Measurements from ENCODE around the gene NLN. TPM values are rescaled to one million over a fixed set of nuclear protein-coding genes. Genes with fewer than 3 reads are reported as not detected.

The NLN gene
- total RNA-seq, 1 donor from 2014 or later, result 12.4 TPM

DNA sequence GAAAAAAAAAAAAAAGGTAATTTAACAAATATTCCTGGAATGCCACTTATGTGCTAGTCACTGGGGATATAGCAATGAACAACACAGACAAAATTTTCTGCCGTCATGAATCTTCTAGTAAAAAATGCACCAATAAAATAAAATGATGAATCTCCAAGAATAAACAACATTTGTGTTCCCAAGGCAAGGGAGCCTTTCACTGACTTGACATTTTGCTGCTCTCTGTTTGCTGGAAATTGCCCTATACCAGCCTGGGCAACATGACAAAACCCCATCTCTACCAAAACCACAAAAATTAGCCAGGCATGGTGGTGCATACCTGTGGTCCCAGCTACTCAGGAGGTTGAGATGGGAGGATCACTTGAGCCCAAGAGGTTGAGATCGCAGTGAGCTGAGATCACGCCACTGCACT is 139.8 kb downstream of the NLN start:
- H3K4me1 ChIP-seq, result no peaks in the 10 kb centered on the region
- no peak overlapping the region for H3K4me3 ChIP-seq
- intact Hi-C loops (cut with micrococcal nuclease), result no loop called here
- no peaks in the 10 kb centered on the region for H3K27me3 ChIP-seq (ENCODE audit: low read depth)
- DNase-seq, result no peak
- H3K9me3 ChIP-seq (replicated peaks), result no peaks in the 10 kb centered on the region
- no peaks in the 10 kb centered on the region for H3K36me3 ChIP-seq
- TF ChIP-seq, protein P1, sequence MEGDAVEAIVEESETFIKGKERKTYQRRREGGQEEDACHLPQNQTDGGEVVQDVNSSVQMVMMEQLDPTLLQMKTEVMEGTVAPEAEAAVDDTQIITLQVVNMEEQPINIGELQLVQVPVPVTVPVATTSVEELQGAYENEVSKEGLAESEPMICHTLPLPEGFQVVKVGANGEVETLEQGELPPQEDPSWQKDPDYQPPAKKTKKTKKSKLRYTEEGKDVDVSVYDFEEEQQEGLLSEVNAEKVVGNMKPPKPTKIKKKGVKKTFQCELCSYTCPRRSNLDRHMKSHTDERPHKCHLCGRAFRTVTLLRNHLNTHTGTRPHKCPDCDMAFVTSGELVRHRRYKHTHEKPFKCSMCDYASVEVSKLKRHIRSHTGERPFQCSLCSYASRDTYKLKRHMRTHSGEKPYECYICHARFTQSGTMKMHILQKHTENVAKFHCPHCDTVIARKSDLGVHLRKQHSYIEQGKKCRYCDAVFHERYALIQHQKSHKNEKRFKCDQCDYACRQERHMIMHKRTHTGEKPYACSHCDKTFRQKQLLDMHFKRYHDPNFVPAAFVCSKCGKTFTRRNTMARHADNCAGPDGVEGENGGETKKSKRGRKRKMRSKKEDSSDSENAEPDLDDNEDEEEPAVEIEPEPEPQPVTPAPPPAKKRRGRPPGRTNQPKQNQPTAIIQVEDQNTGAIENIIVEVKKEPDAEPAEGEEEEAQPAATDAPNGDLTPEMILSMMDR (IDR thresholded peaks at IDR 0.05; ENCODE audit: borderline replicate concordance), result no peak
- H3K27ac ChIP-seq (replicated peaks), result no peak overlapping the region

DNA sequence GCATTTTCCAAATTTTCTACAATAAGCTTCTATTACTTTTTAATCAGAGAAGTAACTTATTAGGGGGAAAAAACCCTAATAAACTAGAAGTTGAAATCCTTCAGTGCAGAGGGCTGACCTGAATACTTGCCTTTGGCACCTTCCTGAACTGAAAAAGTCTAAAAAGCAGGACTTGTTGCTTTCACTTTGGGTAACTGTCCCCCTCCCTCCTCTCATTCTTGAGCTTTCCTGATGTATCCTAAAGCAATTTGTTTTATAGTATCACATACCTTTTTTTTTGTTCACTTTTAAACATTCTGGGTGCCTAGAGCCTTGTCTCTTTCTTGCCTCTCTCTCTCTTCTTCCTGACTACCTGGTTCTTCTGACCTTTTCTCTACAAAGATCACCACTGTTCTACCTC is 140.4 kb downstream of the NLN start:
- DNase-seq, result no peak
- Histone ChIP-seq H3K36me3 (no peaks in the 10 kb centered on the region), H3K27ac (replicated peaks) (no peak overlapping the region), H3K4me1 (no peaks in the 10 kb centered on the region), H3K9me3 (replicated peaks) (no peaks in the 10 kb centered on the region), H3K4me3 (no peak overlapping the region), H3K27me3 (ENCODE audit: low read depth) (no peaks in the 10 kb centered on the region)
- intact Hi-C loops (cut with micrococcal nuclease), result no loop called here
- TF ChIP-seq, protein P1 (IDR thresholded peaks at IDR 0.05; ENCODE audit: borderline replicate concordance), result no peak

DNA sequence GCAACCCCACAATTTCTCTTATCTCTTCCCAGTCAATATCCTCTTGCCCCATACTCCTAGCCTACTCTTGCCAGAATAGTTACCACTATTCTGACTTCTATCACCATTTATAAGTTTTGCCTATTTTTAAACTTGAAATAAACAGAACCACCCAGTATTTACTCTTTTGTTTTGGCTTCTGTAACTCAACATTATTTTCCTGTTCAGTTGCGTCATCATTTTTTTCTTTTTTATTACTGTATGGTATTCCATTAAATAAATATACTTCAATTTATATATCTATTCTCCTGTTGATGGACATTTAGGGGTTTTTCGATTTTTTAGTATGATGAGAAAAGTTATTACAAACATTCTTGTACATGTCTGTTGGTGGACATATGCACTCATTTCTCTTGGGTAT is 141.7 kb downstream of the NLN start:
- no peaks in the 10 kb centered on the region for H3K9me3 ChIP-seq (replicated peaks)
- peaks cover 4% of the 10 kb centered on the region for H3K4me1 ChIP-seq
- intact Hi-C loops (cut with micrococcal nuclease), result no loop called here
- TF ChIP-seq, protein P1 (IDR thresholded peaks at IDR 0.05; ENCODE audit: borderline replicate concordance), result no peak
- no peaks in the 10 kb centered on the region for H3K27me3 ChIP-seq (ENCODE audit: low read depth)
- H3K36me3 ChIP-seq, result no peaks in the 10 kb centered on the region
- DNase-seq, result no peak
- H3K27ac ChIP-seq (replicated peaks), result no peak overlapping the region
- H3K4me3 ChIP-seq, result no peak overlapping the region

DNA sequence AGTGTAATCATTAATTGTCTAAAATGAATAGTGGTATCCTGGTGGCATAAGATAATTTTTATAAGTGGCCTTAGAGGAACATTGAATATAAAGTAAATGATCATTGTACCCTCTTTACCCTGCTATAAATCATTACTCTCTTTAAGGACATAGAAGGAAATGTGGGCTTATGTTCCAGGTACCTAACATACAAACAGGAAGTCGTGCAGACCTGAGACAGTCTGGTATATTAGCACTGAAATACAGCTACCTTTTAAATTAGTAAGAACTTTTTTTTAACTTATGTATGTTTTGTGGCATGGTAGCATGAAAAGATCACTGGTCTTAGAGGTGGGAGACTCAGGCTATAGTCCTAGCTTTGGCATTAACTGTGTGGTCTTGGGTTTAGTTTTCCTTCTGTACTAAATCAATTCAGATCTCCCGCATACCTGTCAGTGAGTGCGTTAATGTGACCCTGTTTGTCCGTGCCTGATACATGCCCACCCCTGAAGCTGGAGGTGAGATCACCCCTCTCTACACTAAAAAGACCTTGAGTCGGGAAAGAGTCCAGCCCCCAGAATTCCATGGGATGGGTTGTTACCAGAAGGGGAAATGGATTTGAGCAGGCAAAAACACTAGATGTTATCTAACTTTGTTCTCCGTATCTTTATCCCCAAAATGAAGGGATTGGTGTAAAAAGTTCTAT is 145.0 kb downstream of the NLN start:
- TF ChIP-seq, protein P1 (IDR thresholded peaks at IDR 0.05; ENCODE audit: borderline replicate concordance), result no peak
- intact Hi-C loops (cut with micrococcal nuclease), result no loop called here

DNA sequence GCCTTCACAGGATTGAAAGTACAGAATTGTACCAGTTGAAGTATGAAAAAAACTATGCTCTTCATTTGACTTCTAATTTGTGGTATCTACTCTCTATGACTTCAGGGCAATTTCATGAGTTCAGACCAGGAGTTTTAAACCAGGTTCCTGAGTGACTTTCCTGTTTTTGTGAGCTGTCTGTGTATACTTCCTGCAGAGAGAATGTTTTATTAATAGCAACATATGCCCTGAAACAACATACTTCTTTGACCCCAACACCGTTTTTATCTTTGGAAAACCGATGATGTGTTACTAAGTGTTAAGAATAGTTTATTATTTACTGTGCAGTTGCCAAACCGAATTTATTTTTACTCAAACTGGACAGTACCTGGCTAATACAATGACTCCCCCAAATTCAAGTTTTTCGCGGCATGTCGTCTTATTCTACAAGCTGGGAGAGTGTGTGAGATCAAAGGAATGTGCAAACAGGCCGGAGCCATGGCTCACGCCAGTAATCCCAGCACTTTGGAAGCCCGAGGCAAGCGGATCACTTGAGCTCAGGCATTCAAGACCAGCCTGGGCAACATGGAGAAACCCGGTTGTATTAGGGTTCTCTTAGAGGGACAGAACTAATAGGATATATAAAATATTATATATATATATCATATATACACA is 145.7 kb downstream of the NLN start:
- intact Hi-C loops (cut with micrococcal nuclease), result no loop called here
- H3K27ac ChIP-seq (replicated peaks), result peak overlapping the region; percentile 49

More for the DNA sequence above, 145.0 kb downstream of the NLN start:
- Histone ChIP-seq H3K27ac (replicated peaks) (peak overlapping the region; percentile 49), H3K9me3 (replicated peaks) (no peaks in the 10 kb centered on the region), H3K4me3 (no peak overlapping the region), H3K27me3 (ENCODE audit: low read depth) (no peaks in the 10 kb centered on the region), H3K4me1 (peaks cover 4% of the 10 kb centered on the region), H3K36me3 (no peaks in the 10 kb centered on the region)
- no peak for DNase-seq

More for the DNA sequence above, 145.7 kb downstream of the NLN start:
- H3K36me3 ChIP-seq, result no peaks in the 10 kb centered on the region
- H3K4me3 ChIP-seq, result peak overlapping the region; percentile 22
- DNase-seq, result no peak
- TF ChIP-seq, protein P1 (IDR thresholded peaks at IDR 0.05; ENCODE audit: borderline replicate concordance), result no peak
- H3K4me1 ChIP-seq, result peaks cover 4% of the 10 kb centered on the region
- no peaks in the 10 kb centered on the region for H3K9me3 ChIP-seq (replicated peaks)
- H3K27me3 ChIP-seq (ENCODE audit: low read depth), result no peaks in the 10 kb centered on the region
